Choroid plexus epithelial cell (primary cell): ENCODE measurements around the gene LPO.

ENCODE experiments used
- DNase-seq: peaks from one replicate; pipeline ENCODE4 v3.0.0-alpha.2; 2010; ENCODE audit warnings: low read depth
- H3K4me3 ChIP-seq: 2 replicates; pipeline ENCODE4 v1.5.1; 2011; ENCODE audit warnings: low read depth, mild to moderate bottlenecking, control low read depth, low read length, moderate library complexity
- CTCF ChIP-seq: conservative IDR thresholded peaks from 2 replicates; pipeline ENCODE4 v1.5.1; 2011; ENCODE audit warnings: low read depth, mild to moderate bottlenecking, control low read depth, inconsistent platforms, low read length, moderate library complexity

The LPO gene

GRCh38 chr17:58235821-58236220 lies 2.6 kb upstream of the LPO start:
- no peak for DNase-seq
- TF ChIP-seq CTCF, result no peak
- H3K4me3 ChIP-seq, result no peak overlapping the region

- DNase-seq, result no peak
- H3K4me3 ChIP-seq, result no peak overlapping the region
- no peak for TF ChIP-seq CTCF
Observed at GRCh38 chr17:58236394-58236793, 2.0 kb upstream of the LPO start.

GRCh38 chr17:58239987-58240386 lies 1.6 kb downstream of the LPO start:
- H3K4me3 ChIP-seq, result no peak overlapping the region
- TF ChIP-seq CTCF, result no peak
- no peak for DNase-seq

GRCh38 chr17:58242171-58242784 lies 3.9 kb downstream of the LPO start:
- TF ChIP-seq CTCF, result no peak
- H3K4me3 ChIP-seq, result no peak overlapping the region
- no peak for DNase-seq

- H3K4me3 ChIP-seq, result no peak overlapping the region
- DNase-seq, result no peak
- TF ChIP-seq CTCF, result no peak
Observed at GRCh38 chr17:58244963-58245362, 6.6 kb downstream of the LPO start.

- no peak for DNase-seq
- no peak overlapping the region for H3K4me3 ChIP-seq
- TF ChIP-seq CTCF, result no peak
Observed at GRCh38 chr17:58245428-58246103, 7.2 kb downstream of the LPO start.
